ENCODE measurements around the gene NUFIP1.

The NUFIP1 gene

GRCh38 chr13:44989941-44990340 lies 670 bp upstream of the NUFIP1 start:
- peaks cover 68% of the 10 kb centered on the region for H3K4me1 Mint-ChIP-seq
- H3K27ac Mint-ChIP-seq (ENCODE audit: low read depth) = peak overlapping the region; percentile 99
- peak overlapping the region; percentile 95 for H3K4me3 Mint-ChIP-seq
- no peaks in the 10 kb centered on the region for H3K27me3 Mint-ChIP-seq
- H3K36me3 Mint-ChIP-seq (ENCODE audit: insufficient read depth) = peaks cover 22% of the 10 kb centered on the region
- ATAC-seq (replicated peaks; ENCODE audit: extremely low read depth, poor library complexity, severe bottlenecking) (peak; percentile 21), DNase-seq (ENCODE audit: low spot score in 2 of 2) (peak in 1 of 2 donors; percentile 11)
- H3K9me3 Mint-ChIP-seq = no peaks in the 10 kb centered on the region

GRCh38 chr13:44978328-44978727 lies 10.9 kb downstream of the NUFIP1 start:
- Mint-ChIP-seq H3K27me3 (no peaks in the 10 kb centered on the region), H3K4me3 (no peak overlapping the region), H3K36me3 (ENCODE audit: insufficient read depth) (peaks cover 13% of the 10 kb centered on the region), H3K4me1 (peaks cover 6% of the 10 kb centered on the region), H3K9me3 (no peaks in the 10 kb centered on the region), H3K27ac (ENCODE audit: low read depth) (no peak overlapping the region)
- no peak for DNase-seq (ENCODE audit: low spot score in 2 of 2)
- no peak for ATAC-seq (replicated peaks; ENCODE audit: extremely low read depth, poor library complexity, severe bottlenecking)

GRCh38 chr13:44976949-44977583 lies 12.2 kb downstream of the NUFIP1 start:
- Mint-ChIP-seq H3K4me1 (no peaks in the 10 kb centered on the region), H3K9me3 (no peaks in the 10 kb centered on the region), H3K36me3 (ENCODE audit: insufficient read depth) (peaks cover 13% of the 10 kb centered on the region), H3K27me3 (no peaks in the 10 kb centered on the region), H3K27ac (ENCODE audit: low read depth) (no peak overlapping the region), H3K4me3 (no peak overlapping the region)
- DNase-seq (ENCODE audit: low spot score in 2 of 2) (no peak), ATAC-seq (replicated peaks; ENCODE audit: extremely low read depth, poor library complexity, severe bottlenecking) (no peak)

- Mint-ChIP-seq H3K4me3 (no peak overlapping the region), H3K36me3 (ENCODE audit: insufficient read depth) (peaks cover 13% of the 10 kb centered on the region), H3K9me3 (no peaks in the 10 kb centered on the region), H3K27me3 (no peaks in the 10 kb centered on the region), H3K27ac (ENCODE audit: low read depth) (no peak overlapping the region), H3K4me1 (no peaks in the 10 kb centered on the region)
- ATAC-seq (replicated peaks; ENCODE audit: extremely low read depth, poor library complexity, severe bottlenecking) (no peak), DNase-seq (ENCODE audit: low spot score in 2 of 2) (no peak)
Measured at GRCh38 chr13:44976196-44976595, 13.1 kb downstream of the NUFIP1 start.

GRCh38 chr13:44974056-44974793 lies 15.0 kb downstream of the NUFIP1 start:
- Mint-ChIP-seq H3K4me3 (no peak overlapping the region), H3K4me1 (no peaks in the 10 kb centered on the region), H3K27me3 (no peaks in the 10 kb centered on the region), H3K36me3 (ENCODE audit: insufficient read depth) (peaks cover 10% of the 10 kb centered on the region), H3K9me3 (no peaks in the 10 kb centered on the region), H3K27ac (ENCODE audit: low read depth) (no peak overlapping the region)
- no peak for DNase-seq (ENCODE audit: low spot score in 2 of 2)
- ATAC-seq (replicated peaks; ENCODE audit: extremely low read depth, poor library complexity, severe bottlenecking) = no peak

GRCh38 chr13:44972956-44973581 lies 16.2 kb downstream of the NUFIP1 start:
- ATAC-seq (replicated peaks; ENCODE audit: extremely low read depth, poor library complexity, severe bottlenecking) = no peak
- no peaks in the 10 kb centered on the region for H3K9me3 Mint-ChIP-seq
- H3K27me3 Mint-ChIP-seq = no peaks in the 10 kb centered on the region
- no peak for DNase-seq (ENCODE audit: low spot score in 2 of 2)
- no peaks in the 10 kb centered on the region for H3K4me1 Mint-ChIP-seq
- H3K36me3 Mint-ChIP-seq (ENCODE audit: insufficient read depth) = peaks cover 6% of the 10 kb centered on the region
- H3K27ac Mint-ChIP-seq (ENCODE audit: low read depth) = no peak overlapping the region
- no peak overlapping the region for H3K4me3 Mint-ChIP-seq

GRCh38 chr13:44971656-44972595 lies 17.3 kb downstream of the NUFIP1 start:
- no peaks in the 10 kb centered on the region for H3K27me3 Mint-ChIP-seq
- H3K4me3 Mint-ChIP-seq = no peak overlapping the region
- no peaks in the 10 kb centered on the region for H3K9me3 Mint-ChIP-seq
- no peak overlapping the region for H3K27ac Mint-ChIP-seq (ENCODE audit: low read depth)
- ATAC-seq (replicated peaks; ENCODE audit: extremely low read depth, poor library complexity, severe bottlenecking) (no peak), DNase-seq (ENCODE audit: low spot score in 2 of 2) (no peak)
- H3K4me1 Mint-ChIP-seq = no peaks in the 10 kb centered on the region
- peaks cover 9% of the 10 kb centered on the region for H3K36me3 Mint-ChIP-seq (ENCODE audit: insufficient read depth)

- H3K4me1 Mint-ChIP-seq = no peaks in the 10 kb centered on the region
- no peaks in the 10 kb centered on the region for H3K27me3 Mint-ChIP-seq
- ATAC-seq (replicated peaks; ENCODE audit: extremely low read depth, poor library complexity, severe bottlenecking) (no peak), DNase-seq (ENCODE audit: low spot score in 2 of 2) (no peak)
- no peak overlapping the region for H3K27ac Mint-ChIP-seq (ENCODE audit: low read depth)
- no peaks in the 10 kb centered on the region for H3K9me3 Mint-ChIP-seq
- no peak overlapping the region for H3K4me3 Mint-ChIP-seq
- peaks cover 14% of the 10 kb centered on the region for H3K36me3 Mint-ChIP-seq (ENCODE audit: insufficient read depth)
Measured at GRCh38 chr13:44969551-44970484, 19.5 kb downstream of the NUFIP1 start.

GRCh38 chr13:44968434-44968815 lies 20.8 kb downstream of the NUFIP1 start:
- H3K27ac Mint-ChIP-seq (ENCODE audit: low read depth) = no peak overlapping the region
- no peak for ATAC-seq (replicated peaks; ENCODE audit: extremely low read depth, poor library complexity, severe bottlenecking)
- no peaks in the 10 kb centered on the region for H3K27me3 Mint-ChIP-seq
- H3K36me3 Mint-ChIP-seq (ENCODE audit: insufficient read depth) = peaks cover 20% of the 10 kb centered on the region
- H3K9me3 Mint-ChIP-seq = no peaks in the 10 kb centered on the region
- H3K4me3 Mint-ChIP-seq = no peak overlapping the region
- DNase-seq (ENCODE audit: low spot score in 2 of 2) = no peak
- no peaks in the 10 kb centered on the region for H3K4me1 Mint-ChIP-seq

- H3K27ac Mint-ChIP-seq (ENCODE audit: low read depth) = no peak overlapping the region
- peaks cover 22% of the 10 kb centered on the region for H3K36me3 Mint-ChIP-seq (ENCODE audit: insufficient read depth)
- no peaks in the 10 kb centered on the region for H3K4me1 Mint-ChIP-seq
- H3K27me3 Mint-ChIP-seq = no peaks in the 10 kb centered on the region
- H3K9me3 Mint-ChIP-seq = no peaks in the 10 kb centered on the region
- H3K4me3 Mint-ChIP-seq = no peak overlapping the region
- no peak for ATAC-seq (replicated peaks; ENCODE audit: extremely low read depth, poor library complexity, severe bottlenecking)
- DNase-seq (ENCODE audit: low spot score in 2 of 2) = no peak
Measured at GRCh38 chr13:44967704-44968433, 21.4 kb downstream of the NUFIP1 start.

- DNase-seq (ENCODE audit: low spot score in 2 of 2) (no peak), ATAC-seq (replicated peaks; ENCODE audit: extremely low read depth, poor library complexity, severe bottlenecking) (no peak)
- Mint-ChIP-seq H3K27me3 (no peaks in the 10 kb centered on the region), H3K27ac (ENCODE audit: low read depth) (no peak overlapping the region), H3K9me3 (peaks cover 12% of the 10 kb centered on the region), H3K4me1 (no peaks in the 10 kb centered on the region), H3K36me3 (ENCODE audit: insufficient read depth) (peaks cover 18% of the 10 kb centered on the region), H3K4me3 (no peak overlapping the region)
Measured at GRCh38 chr13:44961997-44962396, 27.3 kb downstream of the NUFIP1 start.
